IPS-20b (cell line): Measurements from ENCODE around the gene ENAH.

Source experiments
- H3K27ac ChIP-seq: one replicate; pipeline ENCODE4 v1.5.1; 2013; ENCODE audit warnings: low read length
- H3K27me3 ChIP-seq: 2 replicates; pipeline ENCODE4 v1.6.1; 2013; ENCODE audit warnings: mild to moderate bottlenecking, low read length, inconsistent platforms; ENCODE audit not compliant: insufficient read depth
- H3K36me3 ChIP-seq: 2 replicates; pipeline ENCODE4 v1.6.1; 2013; ENCODE audit warnings: low read depth, mild to moderate bottlenecking, inconsistent platforms, low read length, moderate library complexity; ENCODE audit not compliant: insufficient read depth
- H3K4me1 ChIP-seq: 2 replicates; pipeline ENCODE4 v1.6.1; 2013; ENCODE audit warnings: mild to moderate bottlenecking, control low read depth, inconsistent platforms, low read length, moderate library complexity; ENCODE audit not compliant: insufficient read depth
- H3K4me3 ChIP-seq: 2 replicates; pipeline ENCODE4 v1.5.1; 2013; ENCODE audit warnings: mild to moderate bottlenecking, low read length, inconsistent platforms
- H3K9ac ChIP-seq: 2 replicates; pipeline ENCODE4 v1.6.1; 2013; ENCODE audit warnings: low read depth, mild to moderate bottlenecking, inconsistent platforms, low read length, moderate library complexity
- H3K9me3 ChIP-seq: 2 replicates; pipeline ENCODE4 v1.6.1; 2013; ENCODE audit warnings: mild to moderate bottlenecking, low read depth, low read length, inconsistent platforms; ENCODE audit not compliant: insufficient read depth

The ENAH gene

GRCh38 chr1:225493591-225494246 is 159.2 kb downstream of the ENAH start:
- Histone ChIP-seq H3K27ac (no peak overlapping the region), H3K9me3 (no peaks in the 10 kb centered on the region), H3K9ac (no peak overlapping the region), H3K27me3 (no peaks in the 10 kb centered on the region), H3K4me3 (no peak overlapping the region), H3K36me3 (peaks cover 43% of the 10 kb centered on the region), H3K4me1 (no peaks in the 10 kb centered on the region)

DNA sequence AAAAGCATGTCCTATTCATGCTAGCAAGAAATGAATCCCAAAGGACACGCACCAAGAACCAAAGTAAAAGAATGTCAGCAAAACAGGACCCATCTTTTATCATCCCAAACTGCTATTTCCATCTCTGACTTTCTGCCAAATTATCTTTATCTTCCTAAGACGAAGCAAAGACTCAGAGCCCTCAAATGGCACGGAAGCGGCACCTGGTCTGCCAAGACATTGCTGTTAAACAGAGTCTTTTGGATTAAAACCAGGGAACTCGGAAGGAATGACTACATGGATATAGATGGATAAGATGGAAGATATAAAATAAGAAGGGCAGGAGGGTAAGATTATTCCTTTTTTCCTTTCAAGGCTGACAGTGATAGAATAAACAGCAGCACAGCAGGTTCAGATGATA is 164.2 kb downstream of the ENAH start:
- H3K27ac ChIP-seq, result no peak overlapping the region
- no peaks in the 10 kb centered on the region for H3K27me3 ChIP-seq
- no peaks in the 10 kb centered on the region for H3K9me3 ChIP-seq
- H3K4me1 ChIP-seq, result 0 out of 2 replicates have a peak, but pooled peaks cover 5% of the 10 kb centered on the region
- H3K36me3 ChIP-seq, result no peaks in the 10 kb centered on the region; the same call in 1 of the 2 replicates
- no peak overlapping the region for H3K4me3 ChIP-seq
- no peak overlapping the region for H3K9ac ChIP-seq

- no peaks in the 10 kb centered on the region for H3K9me3 ChIP-seq
- H3K36me3 ChIP-seq, result no peaks in the 10 kb centered on the region
- no peak overlapping the region for H3K4me3 ChIP-seq
- H3K27ac ChIP-seq, result no peak overlapping the region
- H3K9ac ChIP-seq, result no peak overlapping the region
- H3K27me3 ChIP-seq, result no peaks in the 10 kb centered on the region
- 0 out of 2 replicates have a peak, but pooled peaks cover 5% of the 10 kb centered on the region for H3K4me1 ChIP-seq
These were observed 166.1 kb downstream of the ENAH start for GRCh38 chr1:225486856-225487255.

GRCh38 chr1:225485991-225486530 is 166.9 kb downstream of the ENAH start:
- no peaks in the 10 kb centered on the region for H3K9me3 ChIP-seq
- no peak overlapping the region for H3K4me3 ChIP-seq
- H3K4me1 ChIP-seq, result 0 out of 2 replicates have a peak, but pooled peaks cover 5% of the 10 kb centered on the region
- no peak overlapping the region for H3K9ac ChIP-seq
- no peak overlapping the region for H3K27ac ChIP-seq
- H3K27me3 ChIP-seq, result no peaks in the 10 kb centered on the region
- no peaks in the 10 kb centered on the region for H3K36me3 ChIP-seq

DNA sequence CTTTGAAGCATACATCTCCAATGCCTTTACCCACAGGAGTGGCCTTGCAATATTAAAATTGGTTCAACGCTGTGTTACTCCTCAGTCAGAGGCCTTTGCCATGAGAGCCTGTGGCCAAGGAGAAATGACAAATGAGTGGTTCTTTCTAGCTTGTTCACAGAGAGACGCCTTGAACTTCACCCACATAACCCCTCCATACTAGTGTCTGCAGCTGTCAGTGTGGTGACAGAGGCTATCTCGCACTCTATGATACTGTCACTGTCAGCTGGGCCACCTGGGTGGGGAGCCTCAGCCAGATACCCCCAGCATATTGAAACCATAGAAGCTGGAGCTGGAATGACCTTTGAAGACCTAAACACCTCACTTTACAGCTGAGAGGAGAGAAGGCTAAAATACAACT is 167.7 kb downstream of the ENAH start:
- Histone ChIP-seq H3K4me3 (no peak overlapping the region), H3K4me1 (0 out of 2 replicates have a peak, but pooled peaks cover 5% of the 10 kb centered on the region), H3K36me3 (no peaks in the 10 kb centered on the region), H3K9me3 (no peaks in the 10 kb centered on the region), H3K27me3 (no peaks in the 10 kb centered on the region), H3K9ac (no peak overlapping the region), H3K27ac (no peak overlapping the region)

- Histone ChIP-seq H3K4me3 (no peak overlapping the region), H3K4me1 (0 out of 2 replicates have a peak, but pooled peaks cover 5% of the 10 kb centered on the region), H3K36me3 (no peaks in the 10 kb centered on the region), H3K27me3 (no peaks in the 10 kb centered on the region), H3K9me3 (no peaks in the 10 kb centered on the region), H3K27ac (no peak overlapping the region), H3K9ac (no peak overlapping the region)
These were observed 168.2 kb downstream of the ENAH start for GRCh38 chr1:225484657-225485214.

DNA sequence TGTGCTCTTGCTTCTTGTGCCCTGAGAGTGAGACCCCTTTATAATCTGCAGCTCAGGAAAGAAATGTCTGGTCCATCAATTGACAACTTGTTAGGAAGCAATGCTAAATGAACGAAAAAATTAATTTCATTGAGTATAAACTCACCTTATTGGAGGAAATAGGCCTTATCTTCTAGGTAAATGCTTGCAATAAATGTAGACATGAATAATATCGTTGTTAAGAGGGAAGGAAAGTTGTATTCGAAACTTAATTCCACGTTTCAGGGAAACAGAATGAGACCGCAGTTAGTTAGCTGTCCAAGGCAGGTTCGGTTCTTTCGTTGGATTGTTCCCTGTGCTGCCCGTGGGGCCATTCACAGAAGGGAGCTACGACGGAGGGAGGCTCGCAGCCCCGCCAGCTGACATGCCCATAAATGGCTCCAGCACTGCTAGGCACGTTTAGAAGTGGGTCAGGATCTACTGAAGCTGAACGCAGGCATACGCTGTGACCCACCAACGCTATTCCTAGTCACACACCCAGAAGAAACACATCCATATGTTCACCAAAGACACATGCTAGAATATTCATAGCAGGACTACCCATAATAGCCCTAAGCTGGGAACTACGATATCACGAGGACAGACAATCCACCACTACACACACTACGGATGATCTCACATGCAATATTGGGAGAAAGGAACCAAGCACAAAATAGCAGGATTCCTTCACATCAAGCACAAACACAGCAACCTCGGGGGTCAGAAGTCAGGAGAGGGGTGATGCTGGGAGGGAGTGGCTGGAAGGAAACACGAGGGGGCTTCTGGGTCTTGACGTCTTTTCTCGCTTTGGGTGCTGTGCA is 168.9 kb downstream of the ENAH start:
- H3K4me1 ChIP-seq, result 0 out of 2 replicates have a peak, but pooled peaks cover 5% of the 10 kb centered on the region
- H3K27me3 ChIP-seq, result no peaks in the 10 kb centered on the region
- no peak overlapping the region for H3K27ac ChIP-seq
- no peak overlapping the region for H3K9ac ChIP-seq
- no peak overlapping the region for H3K4me3 ChIP-seq
- H3K36me3 ChIP-seq, result no peaks in the 10 kb centered on the region
- no peaks in the 10 kb centered on the region for H3K9me3 ChIP-seq

DNA sequence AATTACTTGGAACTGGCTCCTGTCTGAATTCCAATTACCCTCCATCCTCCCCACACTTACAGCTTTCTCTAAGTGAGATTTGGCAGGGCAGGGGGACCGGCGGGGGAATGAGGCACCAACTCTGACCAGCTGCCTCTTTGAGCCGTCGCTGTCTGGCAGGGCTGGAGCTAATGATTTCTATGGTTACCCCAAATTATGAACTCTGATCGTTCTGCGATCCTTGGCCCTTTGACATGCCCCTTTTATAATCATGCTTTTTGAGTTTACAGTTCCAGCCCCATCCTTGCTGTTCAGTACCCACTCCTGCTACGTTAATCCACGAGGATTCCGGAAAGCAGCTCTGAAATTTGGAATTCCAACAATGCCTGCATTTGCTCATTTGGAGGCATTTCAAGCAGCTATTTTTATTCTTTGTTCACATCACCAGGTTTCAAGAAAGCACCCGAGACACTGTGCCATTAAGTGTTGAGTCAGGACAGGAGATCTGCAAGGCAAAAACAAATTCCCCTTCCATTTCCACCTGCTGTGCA is 170.4 kb downstream of the ENAH start:
- Histone ChIP-seq H3K27ac (no peak overlapping the region), H3K27me3 (no peaks in the 10 kb centered on the region), H3K4me3 (no peak overlapping the region), H3K4me1 (0 out of 2 replicates have a peak, but pooled peaks cover 5% of the 10 kb centered on the region), H3K9me3 (no peaks in the 10 kb centered on the region), H3K36me3 (no peaks in the 10 kb centered on the region), H3K9ac (no peak overlapping the region)

GRCh38 chr1:225481738-225482137 is 171.2 kb downstream of the ENAH start:
- H3K27me3 ChIP-seq, result no peaks in the 10 kb centered on the region
- H3K9ac ChIP-seq, result no peak overlapping the region
- 0 out of 2 replicates have a peak, but pooled peaks cover 5% of the 10 kb centered on the region for H3K4me1 ChIP-seq
- H3K4me3 ChIP-seq, result no peak overlapping the region
- no peaks in the 10 kb centered on the region for H3K36me3 ChIP-seq
- no peak overlapping the region for H3K27ac ChIP-seq
- H3K9me3 ChIP-seq, result no peaks in the 10 kb centered on the region

GRCh38 chr1:225480825-225481434 is 172.0 kb downstream of the ENAH start:
- H3K4me1 ChIP-seq, result 0 out of 2 replicates have a peak, but pooled peaks cover 5% of the 10 kb centered on the region
- no peaks in the 10 kb centered on the region for H3K27me3 ChIP-seq
- H3K9me3 ChIP-seq, result no peaks in the 10 kb centered on the region
- no peak overlapping the region for H3K4me3 ChIP-seq
- H3K27ac ChIP-seq, result no peak overlapping the region
- H3K9ac ChIP-seq, result no peak overlapping the region
- no peaks in the 10 kb centered on the region for H3K36me3 ChIP-seq
